GM19238 (cell line): ENCODE results near the gene PAIP1.
A peak's percentile ranks its signal among the peaks of the same experiment; 100 is the strongest.
"Not testable (repeated sequence)": the region's sequence is repeated elsewhere in the genome, so short reads cannot be mapped to it uniquely, and the experiment has no call there.

Experiments used
- DNase-seq: peaks from one replicate; pipeline ENCODE4 v3.0.0; 2011; ENCODE audit warnings: low spot score; ENCODE audit not compliant: insufficient read length

Gene PAIP1

DNA sequence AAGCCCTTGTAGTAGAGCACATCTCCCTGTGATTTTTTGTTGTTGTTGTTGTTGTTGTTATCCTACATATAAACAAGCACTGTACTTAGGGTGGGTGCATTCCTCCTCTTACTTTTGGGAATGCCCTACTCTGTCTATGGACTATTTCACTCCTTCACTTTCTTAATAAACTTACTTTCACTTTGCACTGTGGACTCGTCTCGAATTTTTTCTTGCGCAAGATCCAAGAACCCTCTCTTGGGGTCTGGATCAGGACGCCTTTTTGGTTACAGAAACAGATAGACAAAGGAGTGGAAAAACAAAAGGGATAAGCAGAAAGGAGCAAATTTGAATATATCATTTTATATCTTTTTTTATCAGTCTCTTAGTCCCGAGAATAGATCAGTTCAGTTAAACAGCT is 14.4 kb upstream of the PAIP1 start:
- DNase-seq = no peak

DNA sequence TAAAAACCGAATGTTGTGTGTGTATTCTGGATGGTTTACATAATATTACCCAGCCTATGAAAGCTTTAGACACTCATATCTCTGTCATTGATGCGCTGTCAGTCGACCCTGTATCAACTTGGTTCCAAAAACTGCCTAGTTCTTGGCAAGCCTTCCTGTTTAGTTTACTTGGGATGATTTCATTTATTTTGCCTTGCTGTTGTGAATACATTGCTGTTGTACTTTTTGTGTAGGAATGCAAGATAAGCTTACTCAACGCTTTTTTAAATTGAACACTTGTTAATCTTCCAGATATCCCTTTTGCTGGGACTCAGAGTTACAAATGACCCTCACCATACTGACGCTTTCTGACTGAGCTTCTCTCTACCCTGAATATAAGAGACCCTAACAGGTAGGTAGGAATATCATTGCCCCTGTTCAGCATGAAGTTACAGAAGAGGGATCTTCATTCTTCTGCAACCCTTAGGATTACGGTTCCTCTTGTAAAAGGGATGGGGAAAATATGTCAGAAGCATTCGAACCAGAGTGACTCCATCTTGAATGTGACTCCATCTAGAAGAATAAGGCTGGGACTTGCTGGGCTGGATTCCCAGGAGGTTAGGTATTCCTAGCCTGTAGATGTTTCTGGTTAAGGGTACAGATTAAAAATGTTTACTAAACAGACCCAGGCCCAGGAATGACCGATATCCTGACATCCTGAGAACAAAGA is 13.7 kb upstream of the PAIP1 start:
- no peak for DNase-seq

DNA sequence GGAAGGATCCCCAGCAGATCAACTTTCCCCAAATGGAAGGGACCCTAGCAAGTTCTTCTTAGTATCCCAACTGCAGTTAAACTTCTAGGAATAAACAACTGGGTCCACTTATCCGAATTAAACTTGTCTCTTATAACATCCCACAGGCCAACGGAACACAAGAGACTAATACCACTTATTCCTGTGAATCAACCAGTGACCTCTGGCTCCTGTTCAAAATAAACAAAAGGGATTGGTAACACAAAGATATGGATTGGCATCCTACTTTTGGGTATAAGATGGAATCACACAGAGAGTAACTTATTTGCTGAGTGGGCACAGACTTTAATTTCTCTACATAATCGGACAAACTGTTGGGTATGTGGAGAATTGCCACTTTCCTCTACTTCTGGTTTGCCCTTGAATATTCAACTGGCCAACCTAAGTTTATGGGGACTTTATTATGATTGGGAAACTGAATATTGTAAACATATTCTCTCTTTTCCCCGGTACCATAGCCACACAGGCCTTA is 12.4 kb upstream of the PAIP1 start:
- DNase-seq = no peak

DNA sequence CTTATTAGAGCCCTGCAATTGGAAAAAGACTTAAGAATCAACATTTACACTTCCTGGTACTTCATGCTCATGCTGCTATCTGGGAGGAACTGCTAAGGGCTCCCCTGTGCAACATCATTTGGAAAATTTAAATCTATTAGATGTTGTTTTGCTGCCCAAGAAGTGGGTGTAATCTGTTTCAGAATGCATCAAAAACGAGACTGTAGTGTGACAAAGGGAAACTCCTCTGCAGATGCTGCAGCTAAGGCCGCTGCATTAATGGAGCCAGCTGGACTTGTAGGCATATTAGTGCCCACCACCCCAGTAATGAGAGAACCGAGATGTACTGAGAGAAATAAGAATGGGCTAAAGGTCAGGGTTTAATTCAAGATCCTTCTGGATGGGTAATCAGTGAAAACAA is 11.1 kb upstream of the PAIP1 start:
- no peak for DNase-seq

DNA sequence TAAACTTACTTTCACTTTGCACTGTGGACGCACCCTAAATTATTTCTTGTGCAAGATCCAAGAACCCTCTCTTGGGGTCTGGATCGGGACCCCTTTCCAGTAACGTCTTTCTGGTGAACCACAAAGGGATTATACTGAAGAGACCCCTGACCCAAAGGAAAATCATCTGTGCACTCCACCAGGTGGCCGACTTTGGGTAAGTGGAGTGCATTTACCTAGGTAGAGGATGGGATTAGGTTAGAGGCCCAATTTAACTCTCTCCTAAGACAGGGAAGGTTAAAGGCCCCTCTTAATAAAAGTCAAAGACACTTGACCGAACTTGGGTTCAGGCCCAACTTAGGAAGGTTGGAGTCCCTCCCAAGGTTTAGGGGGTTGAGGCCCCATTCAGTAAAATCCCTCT is 8.2 kb upstream of the PAIP1 start:
- no peak for DNase-seq

DNA sequence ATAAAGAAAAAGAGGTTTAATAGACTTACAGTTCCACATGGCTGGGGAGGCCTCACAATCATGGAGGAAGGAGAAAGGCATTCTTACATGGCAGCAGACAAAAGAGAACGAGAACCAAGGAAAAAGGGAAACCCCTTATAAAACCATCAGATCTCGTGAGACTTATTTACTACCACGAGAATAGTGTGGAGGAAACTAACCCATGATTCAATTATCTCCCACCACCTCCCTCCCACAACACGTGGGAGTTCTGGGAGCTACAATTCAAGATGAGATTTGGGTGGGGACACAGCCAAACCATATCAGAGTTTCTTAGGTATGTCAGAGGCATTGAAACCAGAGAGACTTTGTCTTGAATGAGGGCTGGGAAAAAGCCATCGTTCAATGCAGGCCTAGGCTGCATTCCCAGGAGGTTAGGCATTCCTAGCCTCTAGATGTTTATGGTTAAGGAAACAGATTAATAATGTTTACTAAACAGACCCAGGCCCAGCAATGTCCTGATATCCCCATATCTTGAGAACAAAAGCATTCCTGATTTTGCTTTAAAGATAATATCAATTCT is 7.5 kb upstream of the PAIP1 start:
- DNase-seq = no peak

DNA sequence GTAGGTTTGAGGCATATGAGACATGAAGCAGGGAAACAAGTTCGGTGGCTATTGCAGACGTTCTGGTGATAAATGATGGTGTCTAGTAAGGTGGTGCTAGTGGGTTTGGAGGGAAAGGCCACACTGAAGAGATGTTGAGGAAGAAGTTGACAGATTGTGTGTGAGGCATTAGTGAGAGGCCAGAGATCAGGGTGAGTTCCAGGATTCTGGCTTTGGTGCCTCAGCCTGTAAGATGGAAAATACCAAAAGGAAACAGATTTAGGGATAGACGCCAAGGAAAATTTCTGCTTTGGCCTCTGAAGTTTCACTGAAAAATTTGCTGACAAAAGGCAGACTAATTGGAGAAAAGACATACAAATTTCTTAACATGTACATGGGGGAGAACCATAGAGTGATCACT is 6.4 kb upstream of the PAIP1 start:
- DNase-seq = no peak

DNA sequence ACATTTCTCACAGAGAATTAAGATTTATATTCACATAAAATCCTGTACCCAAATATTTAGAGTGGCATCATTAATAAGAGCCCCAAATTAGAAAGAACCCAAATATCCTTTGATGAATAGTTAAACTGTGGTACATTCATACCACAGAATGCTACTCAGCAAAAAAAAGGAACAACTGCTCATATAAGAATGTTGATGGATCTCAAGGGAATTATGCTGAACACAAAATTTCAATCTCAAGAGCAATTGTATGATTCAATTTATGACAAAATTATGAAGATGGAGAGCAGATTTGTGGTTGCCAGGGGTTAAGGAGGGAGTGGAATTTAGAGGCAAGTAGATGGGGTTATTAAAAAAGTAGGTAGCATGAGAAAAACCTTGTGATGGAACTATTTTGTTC is 4.5 kb upstream of the PAIP1 start:
- DNase-seq = no peak

DNA sequence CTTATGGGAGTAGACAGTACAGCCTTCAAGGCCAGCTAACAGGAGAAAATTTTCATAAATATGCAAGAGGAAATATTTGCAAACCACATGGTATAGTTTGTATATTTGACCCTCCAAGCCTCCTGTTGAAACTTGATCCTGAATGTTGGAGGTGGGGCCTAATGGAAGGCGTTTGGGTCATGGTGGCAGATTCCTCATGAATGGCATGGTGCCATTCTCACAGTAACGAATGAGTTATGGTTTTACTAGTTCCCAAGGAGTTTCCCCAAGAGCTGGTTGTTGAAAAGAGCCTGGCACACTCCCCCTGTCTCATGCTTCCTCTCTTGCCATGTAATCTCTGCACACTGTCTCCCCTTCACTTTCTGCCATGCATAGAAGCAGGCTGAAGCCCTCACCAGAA is 3.3 kb upstream of the PAIP1 start:
- no peak for DNase-seq

DNA sequence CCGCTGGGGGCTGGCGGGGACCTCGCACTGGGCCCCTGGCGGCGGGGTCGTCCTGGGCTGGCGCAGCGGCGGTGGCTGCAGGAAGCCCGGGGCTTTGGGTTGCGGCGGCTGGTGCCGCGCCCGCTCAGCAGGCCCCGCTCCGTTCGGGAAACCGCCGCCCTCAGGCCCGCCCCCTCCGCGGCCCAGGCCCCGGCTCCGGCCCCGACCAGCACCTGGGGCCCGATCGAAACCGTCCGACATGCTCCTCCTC is 345 bp downstream of the PAIP1 start:
- DNase-seq = not testable (repeated sequence)

DNA sequence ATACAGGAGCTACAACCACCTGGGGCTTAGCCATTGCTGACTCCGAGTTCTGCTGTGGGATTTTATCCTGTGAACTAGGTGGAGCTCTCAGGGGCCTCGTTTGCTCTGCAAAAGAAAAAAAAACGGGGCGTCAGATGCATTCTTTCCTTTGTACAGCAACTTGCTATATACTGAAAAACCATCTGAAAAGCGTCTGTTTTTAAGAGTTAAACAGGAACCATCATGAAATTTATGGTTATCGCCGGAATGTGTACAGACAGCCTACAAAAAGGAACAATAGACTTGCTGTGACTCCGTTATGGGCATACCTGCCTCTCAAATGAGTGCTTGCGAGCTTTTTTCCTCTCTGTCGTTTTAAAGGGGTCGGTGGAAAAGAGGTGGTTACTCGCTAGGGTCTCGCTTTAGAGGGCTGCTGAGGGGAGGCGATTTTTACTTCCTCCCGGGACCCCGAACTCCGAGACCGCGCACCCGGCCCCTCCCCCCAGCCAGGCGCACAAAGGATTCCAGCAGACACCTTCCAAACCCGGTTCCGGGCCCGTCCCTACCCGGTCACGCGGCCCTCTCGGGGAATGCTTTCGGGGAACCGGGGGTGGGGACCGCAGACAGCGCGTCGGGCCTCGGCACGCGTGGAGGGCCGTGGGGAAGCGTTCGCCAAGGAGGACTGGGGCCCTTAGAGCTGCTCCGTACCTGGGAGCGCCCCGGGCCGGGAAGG is 826 bp downstream of the PAIP1 start:
- DNase-seq = peak; percentile 39

DNA sequence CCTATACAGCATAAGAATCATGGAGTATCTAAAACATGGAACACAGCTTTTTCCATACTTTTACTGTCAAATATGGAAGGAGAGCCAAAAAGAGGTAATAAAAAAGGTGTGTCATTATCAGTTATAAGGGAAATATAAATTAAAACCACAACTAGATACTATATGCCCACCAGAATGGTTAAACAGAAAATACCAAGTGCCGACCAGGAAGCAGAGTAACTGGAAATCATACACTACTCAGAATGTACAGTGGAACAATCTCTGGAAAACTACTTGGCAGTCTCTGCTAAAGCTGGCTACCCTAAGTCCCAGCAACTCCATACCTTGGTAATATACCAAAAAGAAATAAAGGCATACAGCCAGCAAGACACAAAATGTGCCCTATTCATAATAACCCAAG is 2.4 kb downstream of the PAIP1 start:
- no peak for DNase-seq

DNA sequence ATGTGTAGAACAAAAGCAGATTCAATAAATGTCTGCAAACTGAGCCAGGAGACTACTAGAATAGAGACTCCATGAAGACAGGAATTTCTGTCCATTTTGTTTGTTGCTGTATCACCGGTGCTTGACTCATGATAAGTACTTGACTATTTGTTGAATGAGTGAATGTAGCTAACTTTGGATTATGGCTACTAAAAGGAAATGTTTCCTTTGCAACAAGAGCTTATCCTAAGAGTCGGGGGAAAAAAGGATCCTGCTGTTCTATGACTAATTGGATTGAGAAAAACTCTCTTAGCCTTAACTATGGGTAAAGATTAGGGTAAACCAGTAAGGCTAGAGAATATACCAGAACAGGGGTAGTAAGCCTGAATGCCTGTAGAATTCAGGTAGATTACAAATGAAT is 3.5 kb downstream of the PAIP1 start:
- DNase-seq = no peak

DNA sequence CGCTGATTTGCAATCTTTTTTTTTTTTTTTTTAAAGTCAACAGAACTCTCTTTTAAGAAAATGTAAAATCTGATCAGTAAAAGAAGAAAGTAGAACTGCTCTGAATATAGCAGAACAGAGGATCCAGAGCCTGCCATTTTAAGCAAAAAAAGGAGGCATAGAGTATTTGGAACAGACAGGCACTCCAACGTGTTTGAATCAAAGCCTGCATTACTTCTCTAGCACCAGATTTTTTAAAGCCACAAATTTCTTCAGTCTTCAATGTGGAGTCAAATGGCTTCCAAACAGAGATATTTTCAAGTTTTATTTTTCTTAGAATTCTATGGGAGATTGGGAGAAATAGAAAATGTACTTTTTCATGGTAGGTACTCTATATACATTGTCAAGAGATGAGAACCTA is 5.1 kb downstream of the PAIP1 start:
- DNase-seq = no peak

DNA sequence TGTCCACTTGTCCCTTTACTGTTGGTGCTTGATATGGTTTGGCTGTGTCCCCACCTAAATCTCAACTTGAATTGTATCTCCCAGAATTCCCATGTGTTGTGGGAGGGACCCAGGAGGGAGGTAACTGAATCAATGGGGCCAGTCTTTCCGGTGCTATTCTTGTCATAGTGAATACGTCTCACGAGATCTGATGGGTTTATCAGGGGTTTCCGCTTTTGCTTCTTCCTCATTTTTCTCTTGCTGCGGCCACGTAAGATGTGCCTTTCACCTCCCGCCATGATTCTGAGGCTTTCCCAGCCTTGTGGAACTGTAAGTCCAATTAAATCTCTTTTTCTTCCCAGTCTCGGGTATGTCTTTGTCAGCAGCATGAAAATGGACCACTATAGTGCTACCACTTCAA is 7.6 kb downstream of the PAIP1 start:
- DNase-seq = not testable (repeated sequence)

DNA sequence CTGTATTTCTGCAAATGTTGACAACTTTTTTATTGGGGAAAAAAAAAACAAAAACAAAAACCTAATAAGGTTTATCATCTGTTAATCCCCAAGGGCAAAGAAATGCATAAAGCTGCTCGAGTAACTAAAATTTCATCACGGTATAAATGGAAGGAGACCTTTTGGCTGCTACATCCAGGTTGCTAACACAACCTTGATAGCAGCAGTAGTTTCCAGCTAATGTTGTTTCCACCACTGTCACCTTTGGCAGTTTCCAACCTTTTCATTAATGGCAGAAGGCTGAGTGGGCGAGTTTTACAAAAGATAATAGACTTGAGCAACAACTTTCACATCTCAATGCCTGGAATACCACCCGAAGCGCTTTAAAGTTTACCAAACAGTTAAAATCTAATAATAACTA is 8.5 kb downstream of the PAIP1 start:
- DNase-seq = no peak

DNA sequence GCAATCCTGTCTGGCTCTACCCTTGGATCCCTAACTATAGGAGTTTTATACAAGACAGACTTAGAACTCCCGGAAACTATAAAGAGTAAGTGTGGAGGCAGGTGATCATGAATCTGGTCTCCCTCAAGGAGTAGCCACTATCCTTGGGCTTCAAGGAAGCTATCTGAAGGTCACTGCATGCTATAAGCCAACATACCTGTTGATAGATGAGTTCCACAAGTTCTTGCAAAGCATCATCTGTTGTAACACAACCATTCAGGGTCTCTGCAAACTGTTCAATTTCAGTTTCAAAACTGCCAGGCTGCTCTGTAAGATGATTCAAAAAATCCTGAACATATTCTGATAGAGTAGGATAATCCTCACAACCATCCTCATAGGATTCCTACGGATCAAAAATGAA is 9.3 kb downstream of the PAIP1 start:
- DNase-seq = no peak

DNA sequence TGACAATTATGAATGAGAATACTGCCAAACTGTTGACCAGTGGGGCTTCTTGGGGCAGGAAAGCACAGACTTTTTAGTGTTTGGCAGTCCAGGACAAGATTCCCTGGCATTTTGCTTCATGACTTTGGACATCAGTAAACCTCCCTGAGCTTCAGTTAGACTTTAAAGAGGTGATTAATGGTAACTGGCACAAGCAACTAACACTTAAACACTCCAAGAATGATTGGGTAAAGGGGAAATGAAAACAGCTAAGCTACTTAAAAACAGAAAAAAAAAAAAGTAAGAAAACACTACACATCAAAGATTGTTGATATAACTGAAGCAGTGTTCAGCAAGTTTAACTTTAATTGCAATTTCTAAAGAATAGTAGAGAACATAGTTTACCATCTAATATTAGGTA is 13.4 kb downstream of the PAIP1 start:
- DNase-seq = no peak

DNA sequence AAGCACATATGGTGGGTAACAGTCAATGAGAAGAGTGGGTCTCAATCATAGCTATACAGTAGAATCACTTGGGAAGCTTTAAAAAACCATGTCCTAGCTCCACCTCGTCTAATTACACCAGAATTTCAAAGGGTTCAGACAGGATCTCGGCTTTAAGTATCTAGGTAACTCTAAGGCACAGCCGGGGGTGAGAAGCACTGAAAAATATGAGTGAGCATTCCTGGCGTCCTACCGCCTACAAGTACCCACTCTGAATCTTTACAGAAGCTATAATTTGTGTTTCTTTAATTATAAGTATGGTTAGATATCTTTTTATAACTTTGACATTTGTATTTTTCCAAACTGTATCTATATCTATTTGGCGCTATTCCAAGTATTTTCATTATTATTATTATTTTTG is 16.1 kb downstream of the PAIP1 start:
- no peak for DNase-seq

DNA sequence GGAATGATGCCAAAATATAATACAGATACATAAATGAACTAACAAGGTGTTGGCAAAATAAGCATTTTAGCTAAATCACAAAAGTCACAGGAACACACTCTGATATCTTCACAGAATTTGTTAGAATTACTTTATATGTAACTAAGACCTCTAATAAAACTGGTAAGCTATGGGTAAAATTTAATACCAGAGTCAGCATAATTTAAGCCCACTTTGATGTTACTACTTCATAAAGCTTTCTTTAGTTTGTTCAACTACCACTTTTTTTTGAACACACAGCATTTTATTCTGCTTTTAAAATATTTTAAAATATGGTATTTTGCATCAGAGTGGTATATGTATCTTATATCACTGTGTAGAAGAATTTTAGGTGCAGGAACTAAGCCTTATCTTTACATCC is 19.9 kb downstream of the PAIP1 start:
- no peak for DNase-seq

DNA sequence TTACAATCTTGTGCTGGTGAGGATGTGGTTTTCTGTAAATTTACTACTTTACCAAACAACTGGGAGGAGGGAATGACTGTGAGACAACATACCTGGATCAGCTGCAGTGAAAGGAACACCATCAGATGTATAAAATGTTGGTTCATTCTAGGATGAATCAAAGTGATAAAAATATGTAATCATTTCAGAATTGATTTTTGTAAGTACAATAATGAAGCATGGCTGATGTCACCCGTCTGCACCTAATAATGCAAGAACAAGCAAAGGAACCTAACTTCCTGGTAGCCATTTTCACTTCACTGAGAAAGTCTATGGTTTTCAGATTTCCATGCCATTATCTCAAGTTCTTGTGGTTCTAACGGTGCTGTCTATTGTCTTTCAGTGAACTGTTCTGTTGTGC is 23.2 kb downstream of the PAIP1 start:
- no peak for DNase-seq

DNA sequence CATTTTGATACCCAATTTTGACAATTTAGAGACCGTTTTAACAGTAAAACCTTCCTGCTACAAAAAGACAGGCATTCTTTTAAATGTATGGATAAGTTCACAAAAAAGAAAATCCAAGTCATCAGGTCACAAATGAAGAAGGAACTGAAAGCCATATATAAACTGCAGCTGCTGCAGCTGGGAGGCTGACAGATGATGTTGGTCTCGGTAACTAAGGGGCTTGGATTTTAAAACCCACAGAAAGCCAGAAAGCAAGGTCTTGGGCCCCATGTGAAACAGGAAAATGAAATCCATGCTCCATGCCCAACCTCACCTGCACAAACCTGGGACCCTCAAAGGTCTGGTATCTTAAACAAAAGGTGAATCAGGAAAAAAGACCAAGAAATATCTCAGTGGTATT is 26.2 kb downstream of the PAIP1 start:
- DNase-seq = no peak

DNA sequence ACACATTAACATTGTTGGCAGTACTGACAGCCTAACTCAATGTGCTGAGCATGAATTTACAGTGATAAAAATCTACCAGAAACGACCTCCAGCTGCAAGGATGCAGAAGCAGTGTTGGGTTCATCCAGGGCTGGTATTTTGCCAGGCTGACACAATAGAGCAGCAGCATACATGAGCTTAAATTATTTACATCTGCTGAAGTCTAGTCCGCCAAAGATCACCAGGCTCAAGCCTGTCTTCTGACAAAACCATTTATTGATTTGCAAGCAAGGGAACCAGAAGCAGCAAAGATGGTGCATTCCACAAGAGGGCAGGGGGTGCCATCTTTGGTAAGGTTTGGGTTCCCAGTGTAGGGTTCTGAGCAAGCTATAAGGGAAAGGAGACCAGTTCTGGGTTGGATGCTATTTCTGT is 33.2 kb downstream of the PAIP1 start:
- DNase-seq = no peak
